NCI-H226 (cell line): ENCODE data around the gene MARS1.

ENCODE experiments used
- DNase-seq: peaks from one replicate; pipeline ENCODE4 v3.0.0-alpha.2; 2015

MARS1 gene

DNA sequence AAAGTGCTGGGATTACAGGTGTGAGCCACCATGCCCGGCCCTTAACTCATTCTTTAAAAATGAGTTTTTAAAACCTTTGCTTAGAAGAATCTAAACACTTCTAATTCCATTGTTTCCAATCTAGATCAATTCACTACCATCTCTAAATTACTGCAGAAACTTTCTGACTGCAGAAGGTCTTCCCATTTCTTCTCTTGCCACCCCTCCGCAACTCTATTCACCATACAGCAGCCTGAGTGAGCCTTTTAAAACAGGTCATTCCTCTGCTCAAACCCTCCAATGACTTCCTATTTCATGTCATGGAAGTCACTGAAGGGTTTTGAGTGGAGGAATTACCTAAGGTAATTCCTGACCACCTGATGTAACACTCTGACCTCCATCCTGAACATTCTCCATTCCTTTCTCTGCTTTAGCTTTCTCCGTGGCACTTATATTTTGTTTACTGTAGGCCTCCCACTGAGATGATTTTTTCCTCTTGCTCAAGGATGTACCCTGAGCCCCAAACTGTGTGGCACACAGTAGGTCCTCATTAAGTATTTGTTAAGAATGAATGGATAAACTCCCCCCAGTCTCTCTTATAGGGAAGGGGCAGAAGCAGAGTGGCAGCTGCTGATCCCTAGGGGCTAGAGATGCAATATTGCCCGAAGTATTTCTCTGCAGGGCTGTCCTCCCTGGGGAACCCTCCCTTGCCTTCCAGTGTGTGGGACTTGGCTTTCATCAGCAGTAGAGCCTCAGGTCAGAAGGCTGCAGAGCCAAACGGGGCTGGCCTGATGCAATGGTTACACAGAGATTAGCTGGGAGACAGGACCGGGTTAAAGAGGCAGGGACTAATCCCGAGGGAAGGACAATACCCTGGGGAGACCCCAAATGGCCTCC, 31.3 kb downstream of the MARS1 start:
- DNase-seq: no peak

- DNase-seq: no peak
Measured at GRCh38 chr12:57519796-57520052, 31.9 kb downstream of the MARS1 start.

DNA sequence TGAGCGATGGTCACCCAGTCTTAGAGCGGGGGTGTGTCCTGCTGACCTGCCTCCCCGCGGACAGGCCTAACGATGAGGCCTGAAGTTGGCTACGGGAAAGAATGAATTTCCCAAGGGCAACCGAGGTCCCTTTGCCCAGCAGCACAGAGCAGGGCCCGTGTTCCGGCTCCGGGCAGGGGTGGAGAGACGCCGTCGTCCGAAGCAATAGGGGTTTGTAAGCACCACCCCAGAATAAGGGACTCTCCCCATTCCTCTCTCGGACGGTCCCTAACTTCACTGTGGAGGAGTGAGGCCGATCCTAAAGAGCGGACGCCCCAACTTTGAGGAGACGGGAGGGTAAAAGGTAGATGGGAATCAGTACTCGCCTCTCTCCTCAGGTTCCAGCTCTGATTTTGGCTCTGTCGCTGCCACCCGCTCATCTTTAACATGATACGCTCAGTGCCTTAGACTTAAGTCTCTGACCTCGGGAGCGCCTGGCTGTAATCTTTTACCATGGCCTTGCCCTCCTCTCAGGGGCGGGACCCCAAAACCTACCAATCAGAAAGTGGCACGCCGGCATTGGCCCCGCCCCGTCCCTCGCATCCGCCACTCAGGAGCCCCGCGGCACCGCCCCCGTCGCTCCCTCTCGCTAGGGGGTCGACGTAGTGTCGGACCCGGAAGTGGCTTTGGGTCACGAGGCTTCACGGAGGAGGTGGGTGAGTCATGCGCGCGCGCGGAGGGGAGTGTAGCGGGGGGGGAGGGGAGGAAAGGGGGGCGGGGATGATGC, 32.4 kb downstream of the MARS1 start, which contains the start of gene DDIT3:
Gene DDIT3, minus strand, starts transcription at position 462 of the 766 bp plus-strand sequence. CDS start 3,108 bp downstream, outside the sequence.
- peak; percentile 98 for DNase-seq

DNA sequence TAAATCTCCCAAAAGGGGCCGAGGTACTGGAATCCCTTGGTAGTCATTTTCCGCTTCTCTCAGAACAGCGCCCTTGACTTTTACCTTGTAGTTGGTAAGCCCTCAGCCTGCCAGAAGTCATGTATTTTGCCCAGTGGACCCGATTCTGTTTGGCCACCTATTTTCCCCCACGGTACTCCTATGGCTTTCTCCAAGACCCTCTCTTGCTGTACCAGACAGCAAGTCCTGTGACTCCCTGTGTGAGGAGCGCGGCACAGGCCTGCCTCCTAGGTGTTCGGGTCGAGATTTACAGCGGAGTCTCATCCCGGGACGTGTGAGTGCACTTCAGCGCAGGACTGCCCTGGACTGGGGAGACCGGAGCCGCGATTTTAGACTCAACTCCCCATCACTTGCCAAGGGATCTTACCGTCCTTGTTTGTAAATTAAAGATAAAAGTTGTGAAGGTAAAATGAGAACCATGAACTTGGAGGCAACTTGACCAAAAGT, 33.7 kb downstream of the MARS1 start:
- DNase-seq: peak; percentile 17

GRCh38 chr12:57522011-57522886, 34.4 kb downstream of the MARS1 start, which contains the start of gene MBD6:
Gene MBD6, plus strand, starts transcription at chr12:57522824. Its CDS starts 1,480 bp downstream, at chr12:57524304.
- peak; percentile 96 for DNase-seq

DNA sequence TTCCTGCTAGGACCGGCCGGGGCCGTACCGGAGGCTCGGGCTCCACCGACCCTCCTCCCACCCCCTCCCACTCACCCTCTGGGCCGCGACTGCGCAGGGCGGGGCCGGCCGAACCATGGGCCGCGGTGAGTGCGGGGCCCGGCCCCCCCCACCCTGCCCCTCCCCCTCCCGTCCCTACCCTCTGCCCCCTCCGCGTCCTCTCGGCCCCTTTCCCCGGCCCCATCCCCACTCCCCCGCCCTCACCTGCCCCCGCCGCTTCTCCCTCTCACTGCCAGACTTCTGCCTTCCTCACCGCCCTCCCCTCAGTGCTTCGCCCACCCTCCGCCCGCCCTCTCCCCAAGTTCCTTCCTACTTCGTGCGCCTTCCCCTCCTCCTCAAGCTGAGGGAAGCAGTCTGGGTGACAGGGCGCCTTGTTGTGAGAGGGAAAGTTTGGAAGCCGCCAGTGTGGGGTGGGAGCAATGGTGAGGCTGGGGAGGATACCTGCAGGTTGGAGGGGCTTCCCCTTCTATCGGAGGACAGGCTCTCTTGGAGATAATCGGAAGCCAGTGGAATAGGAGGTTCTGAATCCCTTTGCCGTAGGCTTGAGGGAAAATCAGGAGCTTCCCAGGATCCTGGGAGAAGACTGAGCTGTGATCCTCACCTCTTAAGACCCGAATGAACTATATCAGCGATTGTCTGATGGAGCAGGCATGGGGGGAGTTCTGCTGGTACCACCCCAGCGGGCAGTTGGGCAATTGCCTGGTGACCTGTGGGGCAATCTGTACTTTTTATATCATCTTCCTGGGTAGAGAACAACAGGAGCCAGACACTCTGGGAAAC, 35.2 kb downstream of the MARS1 start:
- DNase-seq: peak; percentile 49

GRCh38 chr12:57523706-57524614, 36.1 kb downstream of the MARS1 start:
- no peak for DNase-seq

GRCh38 chr12:57524814-57525614, 37.1 kb downstream of the MARS1 start:
- no peak for DNase-seq

GRCh38 chr12:57525615-57526383, 37.9 kb downstream of the MARS1 start:
- DNase-seq: no peak

DNA sequence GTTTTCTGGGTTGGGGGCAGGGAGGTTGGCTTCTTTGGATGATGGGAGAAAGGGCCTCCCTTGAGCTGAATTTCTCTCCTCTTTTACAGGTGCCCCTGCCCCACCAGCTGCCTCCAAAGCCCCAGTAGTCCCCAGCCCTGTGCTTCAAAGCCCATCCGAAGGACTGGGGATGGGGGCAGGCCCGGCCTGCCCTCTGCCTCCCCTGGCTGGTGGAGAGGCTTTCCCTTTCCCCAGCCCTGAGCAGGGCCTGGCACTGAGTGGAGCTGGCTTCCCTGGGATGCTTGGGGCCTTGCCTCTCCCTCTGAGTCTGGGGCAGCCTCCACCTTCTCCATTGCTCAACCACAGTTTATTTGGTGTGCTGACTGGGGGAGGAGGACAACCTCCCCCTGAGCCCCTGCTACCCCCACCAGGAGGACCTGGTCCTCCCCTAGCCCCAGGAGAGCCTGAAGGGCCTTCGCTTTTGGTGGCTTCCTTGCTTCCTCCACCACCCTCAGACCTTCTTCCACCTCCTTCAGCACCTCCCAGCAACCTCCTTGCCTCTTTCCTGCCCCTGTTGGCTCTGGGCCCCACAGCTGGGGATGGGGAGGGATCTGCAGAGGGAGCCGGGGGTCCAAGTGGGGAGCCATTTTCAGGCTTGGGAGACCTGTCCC, 38.7 kb downstream of the MARS1 start:
- no peak for DNase-seq

GRCh38 chr12:57527184-57527583, 39.3 kb downstream of the MARS1 start:
- no peak for DNase-seq

DNA sequence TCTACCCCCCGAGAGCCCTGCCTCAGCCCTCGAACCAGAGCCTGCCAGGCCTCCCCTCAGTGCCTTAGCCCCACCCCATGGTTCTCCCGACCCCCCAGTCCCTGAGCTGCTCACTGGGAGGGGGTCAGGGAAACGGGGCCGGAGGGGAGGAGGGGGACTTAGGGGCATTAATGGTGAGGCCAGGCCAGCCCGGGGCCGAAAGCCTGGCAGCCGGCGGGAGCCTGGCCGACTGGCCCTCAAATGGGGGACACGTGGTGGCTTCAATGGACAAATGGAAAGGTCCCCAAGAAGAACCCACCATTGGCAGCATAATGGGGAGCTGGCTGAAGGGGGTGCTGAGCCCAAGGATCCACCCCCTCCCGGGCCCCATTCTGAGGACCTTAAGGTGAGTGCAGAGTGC, 40.3 kb downstream of the MARS1 start:
- no peak for DNase-seq

DNA sequence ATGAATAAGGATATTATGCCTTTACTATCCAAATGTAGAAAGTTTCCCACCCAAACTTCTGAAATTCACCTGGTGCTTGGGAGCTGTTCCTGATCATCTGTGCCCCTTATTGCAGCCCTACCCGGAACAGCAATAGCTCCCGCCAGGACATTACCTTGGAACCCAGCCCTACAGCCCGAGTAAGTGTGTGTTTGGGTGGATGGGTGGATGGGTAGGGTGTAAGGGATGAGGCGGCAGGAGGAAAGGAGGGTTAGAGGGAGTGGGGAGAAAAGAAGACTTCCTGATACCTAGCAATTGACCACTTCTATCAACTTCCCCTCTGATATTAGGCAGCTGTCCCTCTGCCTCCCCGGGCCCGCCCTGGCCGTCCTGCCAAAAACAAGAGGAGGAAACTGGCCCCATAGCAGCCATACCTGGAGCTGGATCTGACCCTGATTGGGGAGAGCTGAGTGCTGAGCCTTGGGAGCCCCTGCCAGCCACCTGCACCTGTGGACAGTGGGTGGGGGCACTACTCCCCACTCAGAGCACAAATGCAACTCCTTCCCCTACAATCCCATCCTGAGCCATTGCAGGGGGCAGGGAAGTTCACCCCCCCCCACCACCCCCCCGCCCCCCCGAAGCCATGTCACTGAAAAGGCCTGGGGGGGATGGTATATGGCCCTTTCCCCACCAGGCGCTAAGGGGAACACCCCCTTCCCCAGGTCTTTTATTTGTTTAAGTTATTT, 41.1 kb downstream of the MARS1 start:
- DNase-seq: no peak

- no peak for DNase-seq
Measured at GRCh38 chr12:57529831-57530230, 42.0 kb downstream of the MARS1 start.

DNA sequence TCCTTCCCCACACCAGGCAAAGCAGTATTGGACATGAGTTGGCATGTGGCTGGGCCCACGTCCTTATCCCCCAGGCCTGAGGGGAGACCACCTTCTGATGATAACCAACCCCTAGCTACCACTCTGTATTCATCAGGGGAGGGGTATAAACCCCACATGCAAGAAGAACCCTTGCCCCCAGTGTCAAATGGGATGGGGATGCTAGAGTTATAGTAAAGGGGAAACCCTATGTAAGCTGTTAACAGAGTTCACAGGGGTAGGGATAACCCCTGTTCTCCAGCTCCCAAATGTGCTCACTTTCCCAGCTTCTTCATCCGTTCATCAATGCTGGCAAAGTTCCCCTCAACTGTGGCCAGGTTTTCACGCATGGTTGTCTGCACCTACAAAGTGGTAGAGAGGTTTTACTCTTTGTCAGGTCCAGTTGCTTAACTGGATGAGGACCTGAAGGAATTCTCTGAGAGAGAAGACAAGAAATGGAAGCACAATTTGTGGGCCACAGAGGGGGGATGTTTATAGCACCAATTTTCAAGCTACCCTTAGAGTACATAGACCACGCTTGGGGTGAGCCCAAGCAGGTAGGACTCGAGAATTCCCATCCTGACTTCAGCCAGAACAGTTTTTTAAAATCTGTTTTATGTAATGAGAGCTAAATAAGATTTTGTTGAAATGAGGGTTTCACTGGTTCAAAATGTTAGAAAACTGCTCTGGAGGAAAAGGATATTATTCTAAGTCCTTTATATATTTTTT, 42.7 kb downstream of the MARS1 start:
- DNase-seq: no peak

- DNase-seq: no peak
Measured at GRCh38 chr12:57531836-57532235, 44.0 kb downstream of the MARS1 start.

DNA sequence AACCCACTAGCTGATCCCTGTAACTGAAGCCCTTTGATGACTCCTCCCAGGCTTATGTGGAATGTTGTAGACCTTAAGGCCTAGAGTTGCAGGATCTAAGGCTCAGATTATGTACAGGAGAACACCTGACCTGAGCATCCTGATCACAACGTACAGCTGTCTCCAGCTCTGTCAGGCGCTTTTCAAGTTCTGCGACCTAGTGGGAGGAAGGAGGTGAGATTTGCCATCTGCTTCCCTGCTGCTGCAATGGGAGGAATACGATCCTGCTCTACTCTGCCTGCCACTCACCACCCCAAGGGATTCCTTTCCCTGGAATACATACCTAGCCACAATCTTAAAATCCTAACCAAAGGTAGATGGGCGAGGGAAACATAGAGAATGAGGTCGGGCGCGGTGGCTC, 45.2 kb downstream of the MARS1 start:
- DNase-seq: no peak
